Measurements from ENCODE around the gene ADAM15.

The ADAM15 gene

GRCh38 chr1:155110381-155110780, 59.3 kb downstream of the ADAM15 start:
- no peak overlapping the region for H3K4me3 ChIP-seq (ENCODE audit: low read length)
- no peak for TF ChIP-seq CTCF (conservative IDR thresholded peaks at IDR 0.05; ENCODE audit: low read length)
- DNase-seq (ENCODE audit: low read depth) = no peak

DNA sequence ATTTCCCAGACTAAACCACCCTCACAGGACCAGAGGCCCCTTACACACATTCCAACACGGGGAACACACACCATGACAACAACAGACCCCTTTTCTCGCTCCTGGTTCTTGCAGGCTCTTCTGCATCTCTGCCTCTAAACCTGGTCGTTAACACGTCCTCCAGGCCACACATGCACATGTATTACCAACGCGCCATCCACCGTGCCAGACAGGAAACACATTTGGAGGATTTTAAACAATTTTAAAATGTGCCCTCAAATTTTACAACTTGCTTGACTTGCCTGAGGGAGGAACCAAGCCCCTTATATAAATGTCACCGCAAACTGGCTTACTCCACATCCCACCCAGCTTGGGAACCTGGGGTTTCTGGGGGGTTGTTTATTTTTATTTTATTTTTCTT, 59.7 kb downstream of the ADAM15 start:
- TF ChIP-seq CTCF (conservative IDR thresholded peaks at IDR 0.05; ENCODE audit: low read length) = no peak
- H3K4me3 ChIP-seq (ENCODE audit: low read length) = no peak overlapping the region
- DNase-seq (ENCODE audit: low read depth) = no peak
